ENCODE data around the gene RAD52.
A peak's percentile ranks its signal among the peaks of the same experiment; 100 is the strongest.

RAD52 gene

DNA sequence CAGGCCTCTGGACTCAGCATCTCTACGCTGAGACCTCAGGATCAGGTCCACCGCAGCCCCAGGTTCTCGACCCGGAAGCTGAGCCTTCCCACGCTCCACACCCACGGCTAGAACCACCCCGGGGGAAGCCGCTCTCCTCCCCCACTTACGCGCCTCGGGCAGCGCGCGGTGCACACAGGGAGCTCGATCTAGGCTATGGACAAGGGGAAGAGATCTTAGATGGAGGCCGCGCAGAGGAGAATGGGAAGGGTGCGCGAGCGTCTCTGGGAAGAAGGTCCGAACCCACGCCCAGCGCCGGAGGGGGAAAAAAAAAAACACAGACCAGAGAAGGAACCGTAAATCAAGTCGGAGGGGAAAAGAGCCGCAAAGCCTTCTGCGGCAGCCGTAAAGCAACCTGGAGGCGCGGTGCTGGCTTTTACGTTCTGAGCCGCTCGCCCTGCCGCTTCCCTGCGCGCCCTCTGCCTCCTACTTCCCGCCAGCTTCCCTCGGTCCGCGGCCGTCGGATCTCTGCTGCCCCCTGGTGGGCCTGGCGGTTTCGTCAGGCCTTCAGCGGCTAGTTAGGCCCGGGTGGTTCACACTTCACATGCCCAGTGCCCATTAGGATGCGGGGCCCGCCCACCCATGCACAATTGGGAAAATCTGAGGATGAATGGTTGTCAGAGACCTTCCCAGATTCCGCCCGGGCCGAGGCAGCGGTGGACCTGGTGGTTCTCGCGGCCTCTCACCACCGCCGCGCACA is at the start of gene RAD52:
Gene RAD52, minus strand, starts transcription at position 242 of the 739 bp plus-strand sequence. CDS start 16,636 bp downstream, outside the sequence.
- DNase-seq (ENCODE audit: low read depth) = peak; percentile 99

DNA sequence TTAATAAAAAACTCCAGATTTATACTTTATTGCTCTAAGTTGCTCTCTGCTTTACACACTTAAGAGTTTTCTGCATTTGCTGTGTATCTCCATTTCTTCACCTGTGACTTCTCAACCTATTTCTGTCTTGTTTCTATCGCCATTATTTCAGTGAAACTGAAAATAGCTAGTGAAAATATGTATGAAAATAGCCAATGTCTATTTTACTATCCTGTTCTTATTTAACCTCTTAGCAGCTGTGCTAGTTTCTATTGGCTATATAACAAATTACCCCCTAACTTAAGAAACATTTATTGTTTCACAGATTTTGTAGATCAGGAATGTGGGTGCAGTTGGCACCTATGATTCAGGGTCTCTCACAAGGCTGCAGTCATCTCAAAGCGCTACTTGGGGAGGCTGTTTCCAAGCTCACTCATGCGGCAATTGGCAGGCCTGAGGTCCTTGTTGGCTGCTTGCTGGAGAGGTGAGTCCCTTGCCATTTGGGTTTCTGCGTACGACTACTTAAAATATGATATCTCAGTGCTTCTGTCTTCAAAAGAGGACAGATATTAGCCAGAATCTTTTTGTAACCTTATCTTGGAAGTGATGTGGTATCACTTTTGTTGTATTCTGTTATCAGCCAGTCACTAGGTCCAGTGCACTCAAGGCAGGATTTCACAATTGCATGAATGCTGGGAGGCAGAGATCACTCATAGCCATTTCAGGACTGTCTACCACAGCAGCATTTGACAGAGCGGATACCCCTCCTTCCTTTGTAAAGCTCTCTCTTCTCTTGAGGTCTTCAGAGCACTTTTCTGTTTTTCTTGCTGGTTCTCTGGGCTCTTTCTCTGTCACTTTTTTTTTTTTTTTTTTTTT is 48.8 kb upstream of the RAD52 start:
- no peak for DNase-seq (ENCODE audit: low read depth)

GRCh38 chr12:997505-997904 is 48.0 kb upstream of the RAD52 start:
- DNase-seq (ENCODE audit: low read depth) = no peak

DNA sequence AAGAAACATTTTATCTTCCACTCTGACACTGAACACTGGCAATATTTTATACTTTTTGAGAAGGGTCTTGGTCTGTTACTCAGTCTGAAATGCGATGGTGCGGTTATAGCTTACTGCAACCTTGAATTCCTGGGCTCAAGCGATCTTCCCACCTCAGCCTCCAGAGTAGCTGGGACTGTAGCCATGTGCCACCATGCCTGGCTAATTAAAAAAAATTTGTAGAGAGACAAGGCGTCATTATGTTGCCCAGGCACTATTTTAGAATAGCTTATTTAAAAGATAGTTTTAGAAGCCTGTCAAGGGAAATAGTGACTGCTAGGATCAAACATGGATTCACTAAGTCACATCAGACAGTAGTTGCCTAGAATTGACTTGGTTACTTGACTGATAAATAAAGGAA is 47.4 kb upstream of the RAD52 start:
- DNase-seq (ENCODE audit: low read depth) = no peak

DNA sequence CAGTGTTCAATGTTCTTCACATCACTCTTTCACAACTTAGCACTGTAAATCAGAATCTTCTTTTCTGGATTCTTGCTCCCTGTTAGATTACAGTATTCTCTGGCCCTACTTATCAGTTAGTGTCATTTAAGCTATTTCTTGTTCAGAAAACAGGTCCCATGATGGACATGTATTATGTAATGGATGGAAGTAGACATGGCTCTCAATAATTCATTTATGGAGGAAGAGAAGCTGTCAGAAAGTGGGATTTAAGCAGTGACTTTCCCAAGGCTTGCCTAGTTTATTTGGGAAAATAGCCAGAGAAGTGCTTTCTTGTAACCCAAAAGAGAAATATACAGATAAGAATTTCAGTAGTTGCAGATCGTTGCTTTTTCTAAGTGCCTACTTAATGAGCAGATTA is 43.2 kb upstream of the RAD52 start:
- DNase-seq (ENCODE audit: low read depth) = no peak

GRCh38 chr12:991350-992333 is 42.1 kb upstream of the RAD52 start:
- no peak for DNase-seq (ENCODE audit: low read depth)

DNA sequence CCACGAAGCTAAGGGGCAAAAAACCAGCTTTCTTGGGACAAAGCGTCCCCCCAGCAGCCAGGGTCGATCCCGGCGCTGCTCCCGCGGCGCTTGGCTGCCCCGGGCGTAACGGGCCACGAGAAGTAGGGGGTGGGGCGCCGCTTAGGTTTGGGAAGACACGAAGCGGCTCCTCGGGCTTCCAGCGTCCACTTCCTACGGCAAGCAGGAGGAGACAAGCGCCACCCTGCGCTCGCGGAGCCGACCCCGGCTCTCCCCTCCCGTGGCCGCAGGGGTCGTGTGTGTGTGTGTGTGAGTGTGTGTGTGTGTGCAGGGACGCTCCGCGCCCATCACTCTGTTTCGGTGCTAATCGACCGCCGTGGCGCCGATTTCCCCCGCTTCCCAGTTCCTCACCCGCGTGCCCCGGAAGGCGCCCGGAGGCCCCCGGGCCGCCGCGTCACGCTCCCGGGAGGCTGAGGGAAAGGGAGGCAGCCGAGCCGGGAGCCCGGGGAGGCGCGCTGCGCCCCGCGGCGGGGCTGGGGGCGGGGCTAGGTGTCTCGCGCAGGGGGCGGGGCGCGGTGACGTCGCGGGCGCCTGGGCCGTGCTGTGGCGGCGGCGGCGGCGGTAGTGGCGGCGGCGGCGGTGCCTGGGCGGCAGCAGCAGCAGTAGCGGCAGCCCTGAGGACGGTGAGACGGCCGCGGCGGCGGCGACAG is 41.3 kb upstream of the RAD52 start, which contains the start of gene ERC1:
Gene ERC1, plus strand, starts transcription at position 563 of the 689 bp plus-strand sequence. CDS start 36,681 bp downstream, outside the sequence.
- DNase-seq (ENCODE audit: low read depth) = peak; percentile 79

DNA sequence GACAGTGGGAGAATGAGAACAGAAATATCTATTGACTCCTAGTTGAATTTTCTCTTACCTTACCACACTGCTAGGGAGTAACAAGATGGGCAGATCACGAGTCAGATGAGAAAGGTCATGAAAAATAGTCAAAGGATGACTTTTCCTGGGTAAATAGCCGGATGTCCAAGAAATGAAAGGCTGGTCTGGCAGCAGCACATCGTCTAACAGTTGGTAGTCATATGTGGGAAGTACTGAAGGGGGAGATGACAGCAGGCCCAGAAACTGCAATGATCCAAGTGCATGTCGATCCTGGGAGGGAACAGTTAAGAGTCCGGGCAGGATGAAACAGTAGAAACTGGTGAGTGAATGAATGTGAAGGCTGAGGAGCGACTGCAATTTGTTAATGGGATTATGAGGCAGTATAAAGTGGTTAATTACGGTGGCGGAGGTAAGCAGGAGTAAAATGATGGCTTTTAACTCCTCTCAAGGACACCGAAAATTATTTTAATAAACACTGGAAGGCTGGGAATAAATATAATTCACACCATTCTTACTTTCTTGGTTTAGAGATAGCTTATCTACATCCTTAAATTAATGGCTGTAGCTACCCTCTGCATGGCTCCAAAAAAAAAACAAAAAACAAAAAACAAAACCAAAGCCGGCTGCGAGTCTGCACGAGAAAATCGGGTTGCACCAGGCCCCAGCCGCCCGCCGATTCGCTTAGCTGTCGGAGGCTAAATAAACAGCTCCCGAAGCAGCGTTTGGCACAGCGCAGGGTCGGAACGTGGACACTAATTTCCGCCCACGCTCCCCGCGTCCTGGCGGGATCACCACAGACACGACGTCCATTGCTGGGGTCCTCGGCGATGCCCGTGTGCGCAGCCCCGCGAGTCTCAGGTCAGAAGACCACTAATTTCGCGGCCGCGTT is 40.5 kb upstream of the RAD52 start:
- DNase-seq (ENCODE audit: low read depth) = peak; percentile 69

GRCh38 chr12:989051-989450 is 39.6 kb upstream of the RAD52 start:
- no peak for DNase-seq (ENCODE audit: low read depth)

GRCh38 chr12:988646-989045 is 39.2 kb upstream of the RAD52 start:
- no peak for DNase-seq (ENCODE audit: low read depth)

DNA sequence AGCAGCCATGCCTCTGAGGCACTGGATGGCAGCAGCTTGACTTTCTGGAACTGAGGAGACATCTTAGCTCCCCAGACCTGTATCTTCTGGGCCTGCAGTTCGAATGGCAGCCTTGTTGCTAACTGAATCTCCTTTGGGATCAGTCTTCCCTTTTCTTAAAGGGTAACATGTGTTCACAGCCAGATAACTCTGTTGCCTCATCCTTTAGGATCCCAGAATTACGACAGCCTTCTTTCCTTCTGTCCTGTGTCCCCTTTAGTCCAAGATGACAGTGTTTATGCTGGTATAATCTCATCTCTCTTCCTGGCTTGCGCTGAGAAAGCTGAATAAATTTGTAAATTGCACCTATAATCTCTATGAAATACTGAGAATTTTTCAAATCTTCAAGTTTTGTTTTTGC is 32.5 kb upstream of the RAD52 start:
- DNase-seq (ENCODE audit: low read depth) = no peak

- no peak for DNase-seq (ENCODE audit: low read depth)
These were observed 31.8 kb upstream of the RAD52 start for GRCh38 chr12:981176-981828.

- no peak for DNase-seq (ENCODE audit: low read depth)
These were observed 29.9 kb upstream of the RAD52 start for GRCh38 chr12:979349-979748.

GRCh38 chr12:977156-977555 is 27.7 kb upstream of the RAD52 start:
- no peak for DNase-seq (ENCODE audit: low read depth)

DNA sequence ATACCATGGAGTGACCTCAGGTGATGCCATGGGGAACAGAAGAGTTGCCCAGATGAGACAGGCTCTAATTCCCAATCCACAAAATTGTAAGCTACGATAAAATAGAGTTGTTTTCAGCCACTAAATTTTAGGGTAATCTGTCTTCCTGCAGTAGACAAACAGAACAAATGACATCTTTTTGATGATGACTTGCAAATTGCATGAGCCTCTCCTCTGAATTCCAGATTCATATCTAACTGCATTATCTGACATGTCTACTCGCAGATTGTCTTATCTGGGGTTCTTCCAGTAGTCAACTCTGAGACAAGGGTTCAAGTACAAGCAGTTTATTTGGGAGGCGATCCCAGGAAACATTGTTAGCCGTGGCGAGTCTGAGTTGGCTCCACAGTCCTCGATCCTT is 27.1 kb upstream of the RAD52 start:
- no peak for DNase-seq (ENCODE audit: low read depth)

- DNase-seq (ENCODE audit: low read depth) = no peak
These were observed 24.9 kb upstream of the RAD52 start for GRCh38 chr12:974271-974862.

- DNase-seq (ENCODE audit: low read depth) = no peak
These were observed 22.5 kb upstream of the RAD52 start for GRCh38 chr12:971991-972390.

- DNase-seq (ENCODE audit: low read depth) = no peak
These were observed 20.3 kb upstream of the RAD52 start for GRCh38 chr12:969821-970220.

GRCh38 chr12:968545-968944 is 19.1 kb upstream of the RAD52 start:
- no peak for DNase-seq (ENCODE audit: low read depth)
